ENCODE results near the gene ZNF267. TPM values are rescaled to one million over a fixed set of nuclear protein-coding genes. Genes with fewer than 3 reads are reported as not detected.

Gene ZNF267
- total RNA-seq, 1 experiment from 2014 or later: 15.9 TPM

GRCh38 chr16:31875112-31875803, 1.7 kb downstream of the ZNF267 start (continued):
- TF ChIP-seq, protein P1, sequence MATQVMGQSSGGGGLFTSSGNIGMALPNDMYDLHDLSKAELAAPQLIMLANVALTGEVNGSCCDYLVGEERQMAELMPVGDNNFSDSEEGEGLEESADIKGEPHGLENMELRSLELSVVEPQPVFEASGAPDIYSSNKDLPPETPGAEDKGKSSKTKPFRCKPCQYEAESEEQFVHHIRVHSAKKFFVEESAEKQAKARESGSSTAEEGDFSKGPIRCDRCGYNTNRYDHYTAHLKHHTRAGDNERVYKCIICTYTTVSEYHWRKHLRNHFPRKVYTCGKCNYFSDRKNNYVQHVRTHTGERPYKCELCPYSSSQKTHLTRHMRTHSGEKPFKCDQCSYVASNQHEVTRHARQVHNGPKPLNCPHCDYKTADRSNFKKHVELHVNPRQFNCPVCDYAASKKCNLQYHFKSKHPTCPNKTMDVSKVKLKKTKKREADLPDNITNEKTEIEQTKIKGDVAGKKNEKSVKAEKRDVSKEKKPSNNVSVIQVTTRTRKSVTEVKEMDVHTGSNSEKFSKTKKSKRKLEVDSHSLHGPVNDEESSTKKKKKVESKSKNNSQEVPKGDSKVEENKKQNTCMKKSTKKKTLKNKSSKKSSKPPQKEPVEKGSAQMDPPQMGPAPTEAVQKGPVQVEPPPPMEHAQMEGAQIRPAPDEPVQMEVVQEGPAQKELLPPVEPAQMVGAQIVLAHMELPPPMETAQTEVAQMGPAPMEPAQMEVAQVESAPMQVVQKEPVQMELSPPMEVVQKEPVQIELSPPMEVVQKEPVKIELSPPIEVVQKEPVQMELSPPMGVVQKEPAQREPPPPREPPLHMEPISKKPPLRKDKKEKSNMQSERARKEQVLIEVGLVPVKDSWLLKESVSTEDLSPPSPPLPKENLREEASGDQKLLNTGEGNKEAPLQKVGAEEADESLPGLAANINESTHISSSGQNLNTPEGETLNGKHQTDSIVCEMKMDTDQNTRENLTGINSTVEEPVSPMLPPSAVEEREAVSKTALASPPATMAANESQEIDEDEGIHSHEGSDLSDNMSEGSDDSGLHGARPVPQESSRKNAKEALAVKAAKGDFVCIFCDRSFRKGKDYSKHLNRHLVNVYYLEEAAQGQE (IDR thresholded peaks at IDR 0.05; ENCODE audit: low read depth): no peak
- TF ChIP-seq EGR1 (IDR thresholded peaks at IDR 0.05; ENCODE audit: low read depth): no peak
- TF ChIP-seq EZH2 (IDR thresholded peaks at IDR 0.05): no peak
- TF ChIP-seq POLR2A (IDR thresholded peaks at IDR 0.05; ENCODE audit: borderline replicate concordance, extremely low read depth, insufficient read depth, insufficient read length): no peak
- TF ChIP-seq SP1 (IDR thresholded peaks at IDR 0.05; ENCODE audit: low read depth): no peak
- TF ChIP-seq FOSL1 (IDR thresholded peaks at IDR 0.05; ENCODE audit: low read depth): no peak
- no peak for TF ChIP-seq CEBPB (IDR thresholded peaks at IDR 0.05; ENCODE audit: low read depth)
- no peak for TF ChIP-seq ELF1 (IDR thresholded peaks at IDR 0.05; ENCODE audit: borderline replicate concordance, low read depth)

DNA sequence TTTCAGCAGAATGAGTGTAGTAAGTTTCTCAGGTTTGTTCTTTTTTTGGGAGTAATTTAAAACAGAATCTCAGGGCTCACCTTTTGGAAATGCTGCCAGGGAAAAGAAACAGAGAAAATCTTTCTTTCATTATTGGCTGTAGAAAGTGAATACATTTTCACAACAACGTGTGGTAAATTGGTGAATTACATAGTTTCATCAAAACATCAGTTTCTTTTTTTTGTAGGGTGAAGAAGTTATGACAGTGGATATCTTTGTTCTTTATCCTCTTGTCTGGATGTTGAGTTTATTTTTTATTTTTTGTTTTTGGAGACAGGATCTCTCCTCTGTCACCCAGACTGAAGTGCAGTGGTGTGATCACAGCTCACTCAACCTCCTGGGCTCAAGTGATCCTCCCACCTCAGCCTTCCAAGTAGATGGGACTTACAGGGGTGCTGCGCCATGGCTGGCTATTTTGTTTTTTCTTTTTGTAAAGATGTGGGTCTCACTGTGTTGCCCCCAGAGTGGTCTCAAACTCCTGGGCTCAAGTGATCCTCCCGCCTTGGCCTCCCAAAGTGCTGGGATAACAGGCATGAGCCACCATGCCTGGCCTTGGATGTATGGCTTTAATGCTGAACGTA, 2.4 kb downstream of the ZNF267 start:
- H3K27me3 ChIP-seq (ENCODE audit: insufficient read depth, low read length): no peaks in the 10 kb centered on the region
- no TSS peak for BruUV-seq (replicated peaks)
- peaks cover 74% of the 10 kb centered on the region for H3K79me2 ChIP-seq (ENCODE audit: insufficient read depth, low read length)
- ChIA-PET CTCF (no interaction called here), POLR2A (no interaction called here), RAD21 (ENCODE audit: low non-redundant PET in 1 of 2, low total read pairs in 2 of 2, uncharacterized antibody in 2 of 2, unreplicated experiment in 2 of 2) (no interaction called here)
- ATAC-seq (no peak), DNase-seq (ENCODE audit: low read depth, low spot score) (no peak)
- intact Hi-C loops (cut with micrococcal nuclease): loop anchor here (10.0 kb wide), 1 partner anchor 371 kb away; the partner anchor contains the start of gene RUSF1
- H3K9ac ChIP-seq (ENCODE audit: low read length): no peak overlapping the region
- H3K4me2 ChIP-seq (ENCODE audit: low read length): no peak overlapping the region
- H3K9me2 ChIP-seq (ENCODE audit: insufficient read depth): no peaks in the 10 kb centered on the region
- H3K4me1 ChIP-seq (ENCODE audit: control insufficient read depth in 1 of 2, insufficient read depth in 2 of 2, low read length in 2 of 2): peaks cover 7 to 46% of the 10 kb centered on the region in 2 experiments; a peak in 3 of 4 replicates
- peaks cover 0 to 29% of the 10 kb centered on the region in 2 experiments; a peak in 3 of 4 replicates for H3K36me3 ChIP-seq (ENCODE audit: control insufficient read depth in 1 of 2, insufficient read depth in 2 of 2, low read length in 2 of 2)
- peaks cover 0 to 9% of the 10 kb centered on the region in 2 experiments; a peak in 1 of 4 replicates for H3K9me3 ChIP-seq (ENCODE audit: control insufficient read depth in 1 of 2, insufficient read depth in 1 of 2, low read depth in 1 of 2, low read length in 2 of 2)
- no peak for TF ChIP-seq ZFX (IDR thresholded peaks at IDR 0.05)
- H4K20me1 ChIP-seq (ENCODE audit: insufficient read depth): no peaks in the 10 kb centered on the region
- no peak overlapping the region for H3K4me3 ChIP-seq (replicated peaks in 1 of 2; ENCODE audit: low read depth in 1 of 2, low read length in 2 of 2)
- H2AFZ ChIP-seq (ENCODE audit: low read depth, low read length, poor library complexity, severe bottlenecking): no peak overlapping the region
- no peak overlapping the region for H3K27ac ChIP-seq (ENCODE audit: low read depth, low read length)

Data from HCT116 (cell line).